Brain pericyte (primary cell): ENCODE results near the gene TCF7.

ENCODE experiments used
- DNase-seq: peaks from one replicate; pipeline ENCODE4 v3.0.0-alpha.2; 2012; ENCODE audit warnings: low read depth, low spot score

The TCF7 gene

DNA sequence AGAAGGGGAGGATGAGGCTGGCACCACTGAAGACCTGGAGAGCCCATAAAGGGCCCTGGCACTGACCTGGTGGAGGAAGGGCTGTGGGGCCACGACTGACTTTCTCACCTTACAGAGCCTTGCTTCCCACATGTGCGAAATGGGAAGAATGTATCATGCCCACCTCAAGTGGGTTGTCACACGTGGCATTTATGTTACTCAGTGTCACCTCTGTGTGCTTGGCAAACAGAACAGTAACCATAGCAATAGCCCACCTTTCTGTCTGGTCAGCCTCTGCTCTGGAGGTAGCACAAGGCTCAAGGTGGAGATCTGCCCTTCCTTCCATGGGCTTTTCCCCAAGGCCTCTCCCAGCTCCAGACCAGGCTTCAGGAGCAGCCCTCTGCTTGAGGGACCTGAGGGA lies 16.7 kb downstream of the TCF7 start:
- DNase-seq: no peak

DNA sequence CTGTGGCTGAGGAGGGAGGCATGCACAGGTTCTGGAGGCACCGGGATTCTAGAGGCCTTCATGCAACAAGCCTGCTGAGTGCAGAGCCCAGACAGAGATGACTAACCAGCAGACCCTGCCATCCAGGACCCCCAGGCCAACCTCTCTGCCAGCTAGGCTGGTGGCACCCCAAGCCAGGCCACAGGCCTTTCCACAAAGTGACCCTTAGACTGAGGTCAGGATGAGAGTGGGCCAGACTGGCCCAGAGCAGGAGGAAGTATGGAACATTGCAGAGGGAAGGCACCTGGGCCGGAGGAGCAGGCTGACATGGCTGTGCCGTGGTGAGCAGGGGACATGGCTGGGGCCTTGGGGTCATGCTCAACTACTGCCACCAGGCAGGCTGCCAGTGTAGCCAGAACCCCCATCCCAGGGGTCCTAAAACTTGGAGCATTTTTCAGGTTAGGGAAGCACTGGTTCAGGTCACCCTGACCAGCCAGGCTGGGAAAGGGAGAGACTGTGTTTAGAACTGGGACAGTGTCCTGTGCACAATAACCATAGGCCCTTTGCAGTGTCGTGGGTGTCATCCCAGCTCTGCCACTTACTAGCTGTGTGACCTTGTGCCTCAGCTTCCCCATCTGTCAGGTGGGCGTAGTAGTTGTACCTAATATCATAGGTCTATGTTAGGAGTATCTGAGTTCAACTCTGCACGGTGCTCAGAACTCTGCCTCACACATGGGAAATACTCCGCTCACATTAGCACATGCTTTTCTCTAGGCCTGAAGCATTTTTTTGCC lies 17.3 kb downstream of the TCF7 start:
- no peak for DNase-seq

DNA sequence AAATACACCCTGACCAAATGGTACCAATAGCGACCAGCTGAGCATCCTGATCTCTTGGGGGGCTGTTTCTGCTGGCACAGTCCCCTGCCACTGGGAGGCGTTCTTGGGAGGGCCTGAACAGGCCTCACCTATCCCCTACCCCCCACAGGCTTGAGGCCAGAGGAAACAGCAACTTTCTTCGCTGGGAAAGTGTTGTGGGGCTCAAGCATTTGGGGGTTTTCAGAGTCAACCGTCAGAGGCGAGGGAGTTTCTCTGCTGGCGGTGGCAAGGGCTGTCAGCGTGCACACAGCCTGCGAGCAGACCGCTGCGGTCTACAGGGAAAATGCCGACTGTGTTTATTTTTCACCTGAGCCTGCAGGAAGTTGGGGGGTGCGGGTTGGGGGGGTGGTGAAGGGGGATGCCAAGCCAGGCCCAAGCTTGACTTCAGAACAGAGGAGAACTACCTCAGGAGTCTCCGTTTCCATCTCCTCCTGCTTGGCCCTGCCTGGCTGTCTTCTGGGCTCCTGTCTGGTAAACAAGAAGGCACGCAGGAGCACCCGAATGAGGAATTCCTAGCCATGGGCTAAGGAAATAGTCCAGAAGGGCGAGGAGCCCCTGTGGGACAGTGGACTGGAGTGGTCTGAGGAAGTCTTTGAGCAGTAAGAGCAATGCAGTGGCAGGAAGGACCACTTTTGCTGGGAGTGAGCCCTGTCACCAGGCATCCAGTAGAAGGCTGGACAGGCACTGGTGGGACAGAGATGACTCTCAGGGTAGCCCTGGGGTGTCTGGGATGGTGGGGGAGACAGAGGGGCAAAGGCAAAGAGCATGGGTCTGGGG lies 18.1 kb downstream of the TCF7 start:
- no peak for DNase-seq

DNA sequence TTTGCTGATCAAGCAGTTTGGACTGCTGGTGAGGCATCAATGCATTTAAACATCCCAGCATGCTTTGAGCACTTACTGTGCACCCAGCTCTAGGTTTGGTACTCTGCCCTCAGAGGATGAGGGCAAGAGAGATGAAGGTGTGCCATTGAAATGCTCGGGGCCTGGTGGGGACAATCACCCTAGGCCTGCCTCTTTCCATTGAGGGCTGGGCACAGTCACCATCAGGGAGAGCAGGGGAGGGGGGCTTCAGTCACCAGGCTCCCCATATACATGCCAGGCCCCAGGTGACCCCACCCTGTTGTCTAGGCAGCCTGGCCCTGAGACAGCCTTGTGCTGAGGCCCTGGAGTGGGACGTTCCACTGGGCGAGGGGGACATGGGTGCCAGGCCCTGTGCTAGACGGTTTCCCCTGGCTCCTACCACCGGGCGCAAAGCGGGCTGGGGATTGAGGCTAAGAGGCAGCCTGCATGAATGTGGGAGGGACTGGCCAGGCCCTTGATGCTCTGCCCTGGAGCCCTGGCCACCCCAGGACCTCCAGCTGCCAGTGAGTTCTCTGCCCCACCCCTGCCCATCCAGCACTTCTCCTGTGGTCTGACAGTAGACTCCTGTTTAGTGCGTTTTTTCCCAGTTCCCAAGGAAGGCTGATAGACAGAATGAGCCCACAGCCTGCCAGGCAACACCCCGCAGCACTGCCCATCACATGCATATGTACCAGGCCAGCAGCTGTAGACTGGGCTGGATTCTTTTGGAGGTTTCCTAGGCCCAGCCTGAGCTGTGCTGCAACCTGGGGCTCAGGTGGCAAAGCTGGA lies 18.9 kb downstream of the TCF7 start:
- no peak for DNase-seq

DNA sequence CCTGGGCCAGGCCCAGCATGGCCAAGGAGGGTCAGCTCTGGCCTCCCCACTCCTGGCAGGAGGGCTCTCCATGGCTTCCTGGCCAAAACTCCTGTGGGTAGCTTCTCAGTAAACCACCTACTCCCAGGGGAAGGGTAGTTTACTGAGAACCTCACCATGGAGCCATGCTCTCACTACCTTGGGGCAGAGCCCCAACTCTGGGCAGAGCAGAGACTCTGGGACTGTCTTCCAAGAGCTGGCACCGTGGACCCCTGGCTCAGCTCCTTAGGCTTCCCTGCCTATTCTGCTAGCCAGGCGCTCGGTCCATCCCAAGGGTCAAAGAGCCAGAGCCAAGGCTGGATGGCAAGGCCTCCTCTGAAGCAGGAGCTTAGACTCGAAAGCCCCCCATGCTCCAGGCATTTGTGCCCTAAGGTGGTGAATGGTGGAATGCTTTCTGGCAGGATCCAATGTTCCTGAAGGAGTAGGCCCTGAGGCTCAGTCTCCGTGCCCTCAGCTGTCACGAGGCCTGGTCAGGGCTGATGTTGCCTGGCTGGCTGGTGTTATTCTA lies 19.6 kb downstream of the TCF7 start:
- no peak for DNase-seq

DNA sequence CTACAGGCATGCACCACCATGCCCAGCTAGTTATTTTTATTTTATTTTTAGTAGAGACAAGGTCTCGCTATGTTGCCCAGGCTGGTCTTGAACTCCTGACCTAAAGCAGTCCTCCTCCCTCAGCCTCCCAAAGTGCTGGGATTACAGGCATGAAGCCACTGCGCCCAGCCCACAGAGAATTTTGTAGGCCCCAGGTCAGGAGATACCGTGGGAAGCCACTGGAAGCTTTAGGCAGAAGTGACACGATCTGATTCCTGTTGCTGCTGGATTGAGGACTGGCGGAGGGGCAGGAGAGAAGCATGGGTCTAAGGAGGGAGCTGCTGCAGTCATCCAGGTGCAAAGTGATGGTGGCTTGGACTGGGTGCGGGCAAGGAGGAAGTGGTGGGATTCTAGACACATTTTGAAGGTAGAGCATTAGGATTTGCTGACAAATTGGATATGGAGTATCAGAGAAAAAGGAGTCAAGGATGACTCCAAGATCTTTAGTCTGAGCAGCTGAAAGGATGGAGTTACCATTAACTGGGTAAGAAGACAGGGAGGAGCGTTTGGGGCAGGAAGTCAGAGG lies 20.7 kb downstream of the TCF7 start:
- DNase-seq: no peak

DNA sequence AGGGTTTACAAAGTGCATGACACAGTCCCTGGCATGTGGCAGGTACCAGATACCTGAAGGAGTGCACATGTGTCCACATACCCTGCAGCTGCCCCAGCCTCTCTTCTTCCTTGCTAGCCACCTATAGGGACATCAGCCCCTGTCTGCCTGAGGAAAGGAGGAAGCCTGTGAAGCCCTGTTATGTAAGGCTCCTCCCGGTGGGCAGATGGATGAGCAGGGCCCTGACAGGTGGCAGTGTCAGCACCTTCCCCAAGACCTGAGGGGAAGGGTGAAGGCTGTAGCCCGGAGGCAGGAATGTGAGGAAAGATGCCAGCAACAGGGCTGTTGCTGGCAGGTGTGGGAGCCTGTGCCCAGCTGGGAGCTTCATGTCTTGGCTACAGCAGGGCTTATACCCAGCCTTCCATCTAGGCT lies 21.7 kb downstream of the TCF7 start:
- no peak for DNase-seq

DNA sequence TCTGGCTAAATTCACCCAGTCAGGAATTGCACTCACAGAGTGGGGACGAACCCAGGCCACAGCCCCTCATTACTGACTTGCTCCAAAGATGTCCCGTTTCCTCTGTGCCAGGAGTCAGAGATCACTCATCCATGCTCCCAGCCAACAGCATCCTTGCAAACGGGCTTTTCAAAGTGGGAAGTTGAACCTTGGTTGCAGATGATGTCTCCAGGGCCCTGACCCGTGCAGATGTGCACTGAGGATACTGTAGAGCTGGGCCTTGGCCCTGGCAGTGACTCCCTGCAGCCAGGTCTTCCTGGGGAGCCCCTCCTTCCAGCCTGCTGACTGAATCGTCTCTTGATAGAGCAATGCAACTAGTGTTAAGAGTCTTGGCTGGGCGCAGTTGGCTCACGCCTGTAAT lies 22.3 kb downstream of the TCF7 start:
- no peak for DNase-seq

DNA sequence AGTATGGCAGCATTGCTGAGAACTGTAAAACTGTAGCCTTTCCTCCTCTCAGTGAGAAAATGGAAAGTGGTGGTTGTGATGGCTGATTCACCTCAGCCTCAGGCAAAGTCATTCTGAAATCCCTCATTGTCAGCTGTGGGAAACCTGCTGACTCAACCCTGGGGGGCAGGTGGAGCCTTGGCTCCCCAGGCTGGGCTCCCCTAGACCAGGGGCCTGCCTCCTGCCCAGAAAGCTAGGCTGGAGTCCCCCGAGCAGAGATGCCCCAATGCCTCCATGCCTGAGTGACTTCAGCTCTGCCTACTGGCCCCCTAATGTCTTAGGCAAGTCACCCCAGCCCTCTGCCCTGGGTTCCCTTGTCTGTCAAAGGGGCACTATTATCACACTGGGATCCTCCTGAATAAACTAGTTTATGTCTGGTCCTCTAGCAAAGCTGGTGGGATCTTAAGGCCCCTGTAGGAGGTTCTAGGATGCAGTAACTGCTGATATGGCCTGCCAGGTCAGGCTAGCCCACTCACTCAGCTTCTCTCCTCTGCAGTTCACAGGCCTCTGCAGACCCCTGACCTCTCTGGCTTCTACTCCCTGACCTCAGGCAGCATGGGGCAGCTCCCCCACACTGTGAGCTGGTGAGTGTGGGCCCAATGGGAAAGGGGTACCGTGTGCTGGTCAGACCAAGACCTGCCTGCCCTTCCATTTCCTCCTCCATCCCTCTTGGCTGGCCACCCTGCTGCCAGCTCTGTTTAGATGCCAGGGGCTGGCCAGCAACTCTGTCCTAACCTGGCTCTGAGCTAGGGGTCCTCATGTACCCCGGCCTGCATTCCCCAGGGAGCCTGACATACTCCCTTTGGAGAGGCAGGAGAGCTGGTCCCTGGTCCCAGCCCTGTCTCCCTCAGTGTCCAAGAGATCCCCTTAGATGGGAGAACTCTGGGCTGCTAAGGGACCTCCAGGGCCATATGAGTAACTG lies 24.2 kb downstream of the TCF7 start:
- DNase-seq: no peak

DNA sequence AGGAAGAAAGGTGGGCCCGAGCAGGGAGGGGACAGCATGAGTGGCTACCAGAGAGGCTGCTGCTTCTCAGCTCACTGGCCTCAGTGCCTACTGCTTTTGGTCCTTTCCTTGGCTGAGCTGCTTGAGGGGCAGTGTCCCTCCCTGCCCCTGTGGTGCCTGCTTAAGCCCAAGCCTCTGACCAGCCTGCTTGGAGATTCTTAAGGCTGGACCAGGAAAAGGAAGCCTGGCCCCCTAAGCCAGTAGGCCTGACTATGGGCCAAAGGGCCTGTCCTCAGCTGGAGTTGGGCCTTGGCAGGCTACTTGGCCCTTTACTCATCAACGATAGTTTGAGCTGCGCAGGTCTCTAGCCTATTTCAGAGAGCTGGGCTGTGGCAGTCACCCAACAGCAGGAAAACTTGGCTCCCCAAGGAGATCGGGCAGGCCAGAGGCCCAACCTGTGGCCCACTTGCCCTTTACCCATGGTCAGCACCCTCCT lies 24.9 kb downstream of the TCF7 start:
- DNase-seq: no peak

DNA sequence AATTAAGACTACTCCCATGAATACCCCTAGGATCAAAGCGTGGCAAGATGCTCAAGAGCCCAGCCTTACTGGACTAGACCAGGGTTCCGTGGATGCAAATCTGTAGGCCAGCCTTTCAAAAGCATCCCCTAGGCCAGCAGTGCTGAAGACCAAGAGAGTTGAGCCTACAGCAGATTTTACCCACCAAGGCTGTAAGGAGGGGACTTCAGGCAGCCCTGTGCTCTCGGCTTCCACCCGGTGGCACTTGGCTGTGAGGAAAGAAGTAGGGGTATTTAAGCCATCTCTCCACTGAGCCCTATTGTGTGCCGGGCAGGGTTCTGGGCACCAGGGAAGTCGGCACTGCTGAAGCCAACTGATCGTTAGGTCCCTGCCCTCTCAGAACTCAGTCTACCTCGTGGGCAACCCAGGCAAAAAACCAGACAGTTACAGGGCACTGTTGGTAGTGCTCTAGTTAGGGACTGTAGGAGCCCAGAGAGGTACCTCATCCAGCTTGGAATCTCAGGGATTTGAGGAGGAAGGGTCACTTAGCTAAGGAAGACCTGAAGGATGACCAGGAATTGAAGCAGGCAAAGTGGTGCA lies 25.5 kb downstream of the TCF7 start:
- DNase-seq: no peak

DNA sequence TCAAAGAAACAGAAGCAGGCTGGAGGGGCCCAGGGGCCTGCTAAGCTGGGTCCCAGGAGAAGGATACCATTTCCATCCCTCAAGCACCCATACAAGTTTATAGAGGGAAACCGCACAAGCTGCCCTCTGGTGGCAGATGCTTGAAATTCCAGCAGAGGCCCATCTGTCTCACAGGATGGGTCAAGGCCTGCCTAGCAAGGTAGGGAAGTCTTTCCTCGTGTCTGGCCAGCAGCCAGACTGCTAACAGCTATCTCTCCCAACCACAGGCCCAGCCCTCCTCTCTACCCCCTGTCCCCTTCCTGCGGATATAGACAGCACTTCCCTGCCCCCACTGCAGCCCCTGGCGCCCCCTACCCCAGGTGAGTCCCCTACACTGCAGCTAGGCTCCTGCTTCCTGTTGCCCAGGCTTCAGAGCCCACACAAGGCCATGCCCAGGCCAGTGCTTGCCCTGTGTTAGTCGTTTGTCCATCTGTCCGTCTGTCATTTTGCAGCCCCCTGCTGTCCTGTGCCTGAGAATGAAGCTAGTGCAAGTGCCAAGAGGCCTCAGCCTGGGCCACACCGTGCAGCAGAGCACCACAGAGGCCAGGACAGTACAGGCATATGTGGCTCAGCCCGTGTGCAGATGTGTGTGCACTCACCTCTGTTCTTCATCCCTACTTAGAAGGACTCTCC lies 26.2 kb downstream of the TCF7 start:
- DNase-seq: no peak

DNA sequence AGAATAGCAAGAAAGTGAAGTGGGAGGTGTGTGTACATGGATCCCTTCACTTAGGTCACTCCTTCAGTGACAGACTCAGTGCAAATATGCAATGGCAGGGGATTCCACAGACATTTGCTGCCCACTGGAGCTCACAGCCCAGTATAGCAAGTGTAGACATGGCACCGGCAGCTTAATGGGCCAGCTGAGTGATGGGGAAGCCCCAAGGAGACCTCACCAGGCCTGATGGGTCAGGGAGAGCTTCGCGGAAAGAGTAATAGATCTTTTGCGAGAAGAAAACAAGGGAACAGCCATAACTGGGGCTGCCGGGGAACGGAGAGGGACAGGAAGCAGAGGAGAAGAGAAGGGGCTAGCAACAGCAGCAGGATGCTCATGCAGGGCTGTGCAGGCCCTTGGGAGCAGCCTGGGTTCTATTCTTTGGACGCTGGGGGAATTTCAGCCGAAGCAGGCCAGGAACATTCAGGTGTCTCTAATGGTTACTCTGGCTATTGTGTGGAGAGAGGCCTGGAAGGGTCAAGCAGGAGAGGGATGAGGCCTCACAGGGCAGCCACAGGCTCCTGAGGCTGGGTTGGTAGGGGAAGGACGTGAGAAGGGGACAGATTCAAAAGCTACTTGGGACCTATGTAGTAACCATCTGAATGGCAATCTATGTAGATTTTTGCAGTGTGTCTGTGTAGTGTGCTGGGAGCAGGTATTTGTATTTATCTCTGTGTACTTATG lies 27.0 kb downstream of the TCF7 start:
- DNase-seq: no peak

DNA sequence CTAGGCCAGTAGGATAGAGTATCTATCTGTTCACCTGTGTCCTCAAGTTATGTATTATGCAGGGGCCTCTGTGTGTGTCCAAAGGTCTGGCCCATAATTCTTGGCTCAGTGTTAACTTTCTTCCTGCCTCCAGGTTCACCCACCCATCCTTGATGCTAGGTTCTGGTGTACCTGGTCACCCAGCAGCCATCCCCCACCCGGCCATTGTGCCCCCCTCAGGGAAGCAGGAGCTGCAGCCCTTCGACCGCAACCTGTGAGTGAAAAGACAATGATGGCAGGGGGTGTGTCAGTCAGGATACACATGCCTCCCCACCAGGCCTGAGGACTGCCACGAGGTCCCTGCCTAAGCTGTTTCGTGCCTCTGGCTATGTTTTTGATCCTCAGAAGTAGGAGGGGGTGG lies 27.6 kb downstream of the TCF7 start:
- DNase-seq: no peak

DNA sequence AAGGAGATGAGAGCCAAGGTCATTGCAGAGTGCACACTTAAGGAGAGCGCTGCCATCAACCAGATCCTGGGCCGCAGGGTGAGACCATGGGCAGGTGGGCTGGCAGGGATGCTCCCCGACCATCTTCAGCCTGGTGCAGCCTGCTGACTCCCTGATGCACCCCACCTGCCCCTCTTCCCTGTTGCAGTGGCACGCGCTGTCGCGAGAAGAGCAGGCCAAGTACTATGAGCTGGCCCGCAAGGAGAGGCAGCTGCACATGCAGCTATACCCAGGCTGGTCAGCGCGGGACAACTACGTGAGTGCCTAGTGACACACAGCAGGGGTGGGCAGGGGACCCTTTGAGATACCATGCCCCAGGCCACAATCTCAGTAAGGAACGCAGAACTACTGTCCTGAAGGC lies 28.3 kb downstream of the TCF7 start:
- DNase-seq: no peak

DNA sequence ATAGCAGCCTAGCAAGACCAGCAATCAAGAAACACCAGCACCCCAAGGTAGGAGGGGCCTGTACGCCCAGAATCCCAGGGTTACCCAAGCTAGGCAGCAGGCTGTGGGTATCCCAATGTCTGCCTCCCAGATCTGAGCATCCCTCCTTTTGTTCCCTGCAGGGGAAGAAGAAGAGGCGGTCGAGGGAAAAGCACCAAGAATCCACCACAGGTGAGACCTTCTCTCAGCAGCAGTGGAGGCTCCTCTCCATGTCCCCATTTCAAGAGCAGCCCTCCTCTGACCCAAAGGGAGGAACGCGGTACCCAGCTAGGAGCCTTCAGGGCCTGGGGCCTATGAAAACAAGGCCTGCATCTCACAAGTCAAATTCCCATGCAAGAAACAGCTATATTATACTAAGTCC lies 28.9 kb downstream of the TCF7 start:
- DNase-seq: no peak

DNA sequence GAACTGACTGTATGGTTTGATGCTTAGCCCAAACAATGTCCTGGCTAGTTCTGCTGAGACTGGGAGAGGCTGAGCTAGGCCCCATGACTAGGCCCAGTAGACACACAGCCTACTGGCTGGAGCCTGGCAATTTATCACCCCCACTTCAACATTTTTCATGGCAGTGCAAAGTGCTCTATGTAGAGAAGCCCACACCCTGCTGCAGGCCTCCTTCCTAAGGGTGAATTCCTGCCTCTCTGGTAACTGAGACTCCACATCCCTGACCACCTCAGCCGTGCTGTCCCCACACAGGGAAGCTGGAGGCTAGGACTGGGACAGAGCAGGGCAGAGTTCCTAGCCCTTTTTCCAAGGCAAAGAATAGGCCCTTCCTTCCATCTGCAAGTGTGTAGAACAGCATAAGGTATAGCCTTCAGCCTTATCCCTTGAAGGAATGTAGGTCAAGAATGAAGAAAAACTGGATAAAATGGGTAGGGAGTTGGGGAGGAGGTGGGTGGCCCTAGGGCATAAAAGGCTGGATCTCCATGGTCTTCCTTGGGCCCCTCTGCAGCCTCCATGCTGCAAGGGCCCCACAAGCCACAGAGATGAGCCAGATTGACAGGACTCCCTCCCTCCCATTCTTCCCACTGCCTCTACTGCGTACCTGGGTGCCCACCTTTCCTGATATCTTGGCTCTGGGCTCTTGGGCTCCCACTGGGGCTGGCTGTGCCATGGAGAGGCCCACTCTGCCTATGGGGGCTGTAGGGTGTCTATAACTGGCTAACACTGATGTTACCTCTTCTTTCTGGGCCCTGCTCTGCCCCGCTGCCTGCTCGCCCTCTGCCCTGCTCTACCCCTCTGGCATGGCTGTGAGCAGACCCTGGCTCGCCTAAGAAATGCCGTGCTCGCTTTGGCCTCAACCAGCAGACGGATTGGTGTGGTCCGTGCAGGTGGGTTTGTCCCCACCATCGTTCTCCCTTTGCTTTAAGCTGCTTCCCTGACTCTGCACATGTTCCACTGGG lies 29.8 kb downstream of the TCF7 start:
- DNase-seq: no peak
